Panc1 (cell line): ENCODE measurements around the gene RUNX1.

Experiments
- POLR2AphosphoS5 ChIP-seq: IDR thresholded peaks from 2 replicates; pipeline ENCODE4 v1.6.1; 2012; ENCODE audit warnings: mild to moderate bottlenecking, low read depth, low read length, moderate library complexity
- REST ChIP-seq, 2 experiments: IDR thresholded peaks; 2 replicates each; pipeline ENCODE4 v1.6.1; 2011 to 2012; ENCODE audit warnings: low read depth in 2 of 2, control low read depth in 1 of 2, low read length in 1 of 2, mild to moderate bottlenecking in 1 of 2, moderate library complexity in 1 of 2; ENCODE audit not compliant: insufficient read depth in 1 of 2
- SIN3A ChIP-seq: IDR thresholded peaks from 2 replicates; pipeline ENCODE4 v1.6.1; 2012; ENCODE audit warnings: low read depth, mild to moderate bottlenecking, low read length, moderate library complexity, borderline replicate concordance; ENCODE audit not compliant: insufficient read depth
- TF ChIP-seq, protein P1 (sequence below): fragments of 450-650 bp; IDR thresholded peaks from 2 replicates; pipeline ENCODE4 v1.5.1; 2017; ENCODE audit warnings: mild to moderate bottlenecking

DNA sequence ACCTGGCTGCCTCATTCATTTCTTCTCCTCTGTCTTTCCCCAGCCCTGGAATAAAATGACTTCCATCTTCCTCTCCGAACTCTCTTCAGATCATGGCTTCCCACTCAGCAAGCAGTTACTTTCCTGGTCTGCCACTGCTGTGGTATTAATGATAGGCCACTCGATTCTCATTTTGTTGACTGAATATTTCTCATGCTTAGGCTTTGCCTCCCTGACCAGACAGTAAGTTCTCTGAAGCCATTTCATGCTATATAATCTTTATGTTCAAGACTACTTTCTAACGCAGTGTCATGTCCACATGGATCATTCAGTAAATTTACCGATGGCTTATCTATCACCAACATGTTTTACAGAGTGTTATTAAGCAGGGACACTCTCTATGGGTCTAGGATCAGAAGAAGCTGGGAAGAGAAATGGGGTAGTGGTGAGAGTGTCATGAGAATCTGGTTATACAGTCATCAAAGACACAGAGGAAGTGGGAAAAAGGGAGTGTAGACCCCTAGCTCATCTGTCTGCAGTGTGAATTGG, 20.6 kb downstream of the RUNX1 start:
- TF ChIP-seq, protein P1, sequence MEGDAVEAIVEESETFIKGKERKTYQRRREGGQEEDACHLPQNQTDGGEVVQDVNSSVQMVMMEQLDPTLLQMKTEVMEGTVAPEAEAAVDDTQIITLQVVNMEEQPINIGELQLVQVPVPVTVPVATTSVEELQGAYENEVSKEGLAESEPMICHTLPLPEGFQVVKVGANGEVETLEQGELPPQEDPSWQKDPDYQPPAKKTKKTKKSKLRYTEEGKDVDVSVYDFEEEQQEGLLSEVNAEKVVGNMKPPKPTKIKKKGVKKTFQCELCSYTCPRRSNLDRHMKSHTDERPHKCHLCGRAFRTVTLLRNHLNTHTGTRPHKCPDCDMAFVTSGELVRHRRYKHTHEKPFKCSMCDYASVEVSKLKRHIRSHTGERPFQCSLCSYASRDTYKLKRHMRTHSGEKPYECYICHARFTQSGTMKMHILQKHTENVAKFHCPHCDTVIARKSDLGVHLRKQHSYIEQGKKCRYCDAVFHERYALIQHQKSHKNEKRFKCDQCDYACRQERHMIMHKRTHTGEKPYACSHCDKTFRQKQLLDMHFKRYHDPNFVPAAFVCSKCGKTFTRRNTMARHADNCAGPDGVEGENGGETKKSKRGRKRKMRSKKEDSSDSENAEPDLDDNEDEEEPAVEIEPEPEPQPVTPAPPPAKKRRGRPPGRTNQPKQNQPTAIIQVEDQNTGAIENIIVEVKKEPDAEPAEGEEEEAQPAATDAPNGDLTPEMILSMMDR = no peak
- TF ChIP-seq SIN3A = no peak
- no peak for TF ChIP-seq POLR2AphosphoS5
- TF ChIP-seq REST (IDR thresholded peaks at IDR 0.05; ENCODE audit: insufficient read depth in 1 of 2, low read depth in 2 of 2, low read length in 1 of 2) = no peak
